ENCODE results near the gene DCAF12.

DCAF12 gene

DNA sequence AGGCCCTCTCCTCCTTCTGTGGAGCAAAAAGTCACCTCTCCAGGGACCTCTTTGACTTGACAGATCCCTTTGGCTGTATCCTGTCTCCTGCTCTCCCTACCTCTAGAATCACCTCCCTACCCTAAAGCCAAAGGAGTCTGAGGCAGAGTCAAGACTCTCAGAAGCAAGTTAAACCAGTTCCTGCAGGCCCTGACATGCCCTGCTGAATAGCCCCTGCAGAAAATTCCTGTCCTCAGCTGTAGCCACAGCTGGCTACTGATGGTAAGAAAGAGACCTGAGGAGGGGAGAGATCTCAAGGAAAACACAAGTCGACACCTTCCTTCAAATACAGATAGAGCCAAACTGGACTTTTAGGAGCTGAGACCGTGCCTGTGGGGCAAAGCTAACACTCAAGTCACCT, 54.1 kb downstream of the DCAF12 start:
- no CpG with 5 or more reads among the region's 2 CpGs for WGBS (ENCODE audit: extremely low coverage, insufficient coverage, insufficient read length)
- peak overlapping the region; percentile 84 for H4K12ac ChIP-seq (ENCODE audit: low read depth, low read length)
- H2AFZ ChIP-seq (ENCODE audit: insufficient read depth, low read length, poor library complexity): peak overlapping the region; percentile 48

DNA sequence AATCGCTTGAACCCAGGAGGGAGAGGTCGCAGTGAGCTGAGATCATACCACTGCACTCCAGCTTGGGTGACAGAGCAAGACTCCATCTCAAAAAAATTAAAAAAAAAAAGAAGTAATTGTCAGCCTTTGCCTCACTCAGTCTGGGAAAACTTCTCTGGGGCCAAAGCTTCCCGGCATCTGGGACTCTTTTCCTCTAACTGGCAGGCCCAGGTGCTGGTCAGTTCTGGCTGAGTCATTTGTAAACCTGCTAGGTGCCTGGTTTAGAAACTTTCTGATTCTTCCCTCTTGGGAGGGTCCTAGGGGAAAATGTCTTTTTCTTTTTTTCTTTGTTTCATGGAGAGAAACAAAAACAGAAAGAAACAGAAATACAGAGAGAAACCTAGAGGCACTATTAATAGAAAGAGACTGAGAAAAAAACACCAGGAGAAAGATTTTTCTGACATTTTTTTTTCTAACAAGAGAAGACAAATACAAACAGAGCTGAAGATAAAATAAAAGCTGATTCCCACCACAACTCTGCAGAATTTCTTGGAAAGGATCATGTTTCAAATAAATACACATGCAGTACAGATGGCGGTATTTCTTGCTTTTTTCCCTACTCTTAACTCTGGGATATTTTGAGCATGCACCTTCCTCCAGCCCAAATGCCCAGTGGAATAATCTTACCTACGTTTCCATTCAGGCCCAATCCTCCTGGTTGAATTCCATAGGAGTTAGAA, 55.7 kb downstream of the DCAF12 start:
- Histone ChIP-seq H3K79me1 (ENCODE audit: low read length) (peaks cover 20% of the 10 kb centered on the region), H3K36me3 (ENCODE audit: control insufficient read depth in 1 of 2, insufficient read depth in 2 of 2, low read length in 2 of 2) (no peaks in the 10 kb centered on the region), H2AFZ (ENCODE audit: insufficient read depth, low read length, poor library complexity) (no peak overlapping the region), H4K12ac (ENCODE audit: low read depth, low read length) (no peak overlapping the region), H3K9me3 (ENCODE audit: insufficient read depth, low read depth, low read length) (no peaks in the 10 kb centered on the region), H2BK5ac (ENCODE audit: low read depth, low read length, poor library complexity) (no peak overlapping the region), H2BK12ac (ENCODE audit: low read length) (no peak overlapping the region), H3K27me3 (ENCODE audit: insufficient read depth, low read length) (no peaks in the 10 kb centered on the region), H3K9ac (ENCODE audit: low read length) (no peak overlapping the region), H4K8ac (ENCODE audit: low read depth, low read length) (no peak overlapping the region), H3K4me3 (ENCODE audit: low read depth, low read length) (no peak overlapping the region), H3K18ac (ENCODE audit: low read length) (no peak overlapping the region), H3K79me2 (ENCODE audit: control insufficient read depth, insufficient read depth, low read length, poor library complexity) (peaks cover 5% of the 10 kb centered on the region), H3K4me1 (ENCODE audit: control insufficient read depth in 1 of 2, insufficient read depth in 2 of 2, low read length in 2 of 2) (peaks cover 16 to 21% of the 10 kb centered on the region in 2 experiments), H2BK120ac (ENCODE audit: insufficient read depth, low read length, poor library complexity) (no peak overlapping the region), H3K23ac (ENCODE audit: low read length) (no peak overlapping the region), H4K91ac (ENCODE audit: low read depth, low read length) (no peak overlapping the region), H3K4ac (ENCODE audit: low read depth, low read length) (no peak overlapping the region), H3K14ac (ENCODE audit: low read length) (no peak overlapping the region), H2AK5ac (ENCODE audit: low read length) (no peak overlapping the region), H3K27ac (ENCODE audit: low read depth, low read length) (peak overlapping the region; percentile 98), H3K4me2 (ENCODE audit: low read length) (no peak overlapping the region)
- peak in 1 of 2 donors; percentile 25 for DNase-seq
- no CpG with 5 or more reads among the region's 5 CpGs for WGBS (ENCODE audit: extremely low coverage, insufficient coverage, insufficient read length)

More for the DNA sequence above, 54.1 kb downstream of the DCAF12 start:
- peak overlapping the region; percentile 98 for H3K27ac ChIP-seq (ENCODE audit: low read depth, low read length)
- peak overlapping the region; percentile 95 for H3K18ac ChIP-seq (ENCODE audit: low read length)
- H2BK120ac ChIP-seq (ENCODE audit: insufficient read depth, low read length, poor library complexity): peak overlapping the region; percentile 98
- H3K4me3 ChIP-seq (ENCODE audit: low read depth, low read length): no peak overlapping the region
- DNase-seq: peak; percentile 93 to 95
- peak overlapping the region; percentile 53 for H3K4ac ChIP-seq (ENCODE audit: low read depth, low read length)
- H2BK12ac ChIP-seq (ENCODE audit: low read length): peak overlapping the region; percentile 89
- no peak overlapping the region for H3K9ac ChIP-seq (ENCODE audit: low read length)
- peaks cover 5% of the 10 kb centered on the region for H3K79me2 ChIP-seq (ENCODE audit: control insufficient read depth, insufficient read depth, low read length, poor library complexity)
- H4K91ac ChIP-seq (ENCODE audit: low read depth, low read length): peak overlapping the region; percentile 99
- peaks cover 20% of the 10 kb centered on the region for H3K79me1 ChIP-seq (ENCODE audit: low read length)
- H3K4me2 ChIP-seq (ENCODE audit: low read length): peak overlapping the region; percentile 38
- peak overlapping the region; percentile 84 for H2BK5ac ChIP-seq (ENCODE audit: low read depth, low read length, poor library complexity)
- no peak overlapping the region for H3K23ac ChIP-seq (ENCODE audit: low read length)
- no peaks in the 10 kb centered on the region for H3K9me3 ChIP-seq (ENCODE audit: insufficient read depth, low read depth, low read length)
- peak overlapping the region; percentile 88 for H4K8ac ChIP-seq (ENCODE audit: low read depth, low read length)
- no peaks in the 10 kb centered on the region for H3K27me3 ChIP-seq (ENCODE audit: insufficient read depth, low read length)
- H3K14ac ChIP-seq (ENCODE audit: low read length): peak overlapping the region; percentile 93
- H3K36me3 ChIP-seq (ENCODE audit: control insufficient read depth in 1 of 2, insufficient read depth in 2 of 2, low read length in 2 of 2): no peaks in the 10 kb centered on the region
- H2AK5ac ChIP-seq (ENCODE audit: low read length): peak overlapping the region; percentile 92
- H3K4me1 ChIP-seq (ENCODE audit: control insufficient read depth in 1 of 2, insufficient read depth in 2 of 2, low read length in 2 of 2): peaks cover 16 to 21% of the 10 kb centered on the region in 2 experiments

DNA sequence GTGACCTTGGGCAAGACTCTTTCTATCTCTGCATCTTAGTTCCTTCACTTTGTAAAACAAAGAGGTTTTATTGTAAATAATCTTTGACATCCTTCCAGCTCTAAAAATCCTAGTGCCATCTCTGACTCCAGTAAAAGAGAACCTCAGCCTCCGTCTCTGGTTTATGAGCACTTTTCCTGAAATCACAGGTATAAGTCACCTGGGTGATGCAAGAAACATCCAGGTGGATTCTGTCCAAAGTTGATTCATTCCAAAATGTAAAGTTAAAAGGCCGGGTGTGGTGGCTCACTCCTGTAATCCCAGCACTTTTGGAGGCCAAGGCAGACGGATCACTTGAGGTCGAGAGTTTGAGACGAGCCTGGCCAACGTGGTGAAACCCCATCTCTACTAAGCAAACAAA, 56.7 kb downstream of the DCAF12 start:
- H3K9me3 ChIP-seq (ENCODE audit: insufficient read depth, low read depth, low read length): no peaks in the 10 kb centered on the region
- WGBS (ENCODE audit: extremely low coverage, insufficient coverage, insufficient read length): no CpG with 5 or more reads among the region's 6 CpGs
- no peak overlapping the region for H3K4ac ChIP-seq (ENCODE audit: low read depth, low read length)
- H3K4me1 ChIP-seq (ENCODE audit: control insufficient read depth in 1 of 2, insufficient read depth in 2 of 2, low read length in 2 of 2): peaks cover 16 to 21% of the 10 kb centered on the region in 2 experiments
- no peak overlapping the region for H3K18ac ChIP-seq (ENCODE audit: low read length)
- no peaks in the 10 kb centered on the region for H3K27me3 ChIP-seq (ENCODE audit: insufficient read depth, low read length)
- no peak overlapping the region for H2AK5ac ChIP-seq (ENCODE audit: low read length)
- H3K79me1 ChIP-seq (ENCODE audit: low read length): peaks cover 20% of the 10 kb centered on the region
- H4K91ac ChIP-seq (ENCODE audit: low read depth, low read length): no peak overlapping the region
- no peak overlapping the region for H2AFZ ChIP-seq (ENCODE audit: insufficient read depth, low read length, poor library complexity)
- H3K23ac ChIP-seq (ENCODE audit: low read length): no peak overlapping the region
- no peak overlapping the region for H3K4me2 ChIP-seq (ENCODE audit: low read length)
- peaks cover 5% of the 10 kb centered on the region for H3K79me2 ChIP-seq (ENCODE audit: control insufficient read depth, insufficient read depth, low read length, poor library complexity)
- H3K4me3 ChIP-seq (ENCODE audit: low read depth, low read length): no peak overlapping the region
- no peak overlapping the region for H3K9ac ChIP-seq (ENCODE audit: low read length)
- no peak overlapping the region for H4K12ac ChIP-seq (ENCODE audit: low read depth, low read length)
- no peak overlapping the region for H4K8ac ChIP-seq (ENCODE audit: low read depth, low read length)
- H2BK12ac ChIP-seq (ENCODE audit: low read length): no peak overlapping the region
- no peak for DNase-seq
- no peak overlapping the region for H3K27ac ChIP-seq (ENCODE audit: low read depth, low read length)
- H3K36me3 ChIP-seq (ENCODE audit: control insufficient read depth in 1 of 2, insufficient read depth in 2 of 2, low read length in 2 of 2): no peaks in the 10 kb centered on the region
- H2BK120ac ChIP-seq (ENCODE audit: insufficient read depth, low read length, poor library complexity): no peak overlapping the region
- no peak overlapping the region for H2BK5ac ChIP-seq (ENCODE audit: low read depth, low read length, poor library complexity)
- no peak overlapping the region for H3K14ac ChIP-seq (ENCODE audit: low read length)

- H3K36me3 ChIP-seq (ENCODE audit: control insufficient read depth in 1 of 2, insufficient read depth in 2 of 2, low read length in 2 of 2): no peaks in the 10 kb centered on the region
- no peak overlapping the region for H3K27ac ChIP-seq (ENCODE audit: low read depth, low read length)
- H4K91ac ChIP-seq (ENCODE audit: low read depth, low read length): no peak overlapping the region
- no peaks in the 10 kb centered on the region for H3K4me1 ChIP-seq (ENCODE audit: control insufficient read depth in 1 of 2, insufficient read depth in 2 of 2, low read length in 2 of 2)
- no peak overlapping the region for H3K14ac ChIP-seq (ENCODE audit: low read length)
- WGBS (ENCODE audit: extremely low coverage, insufficient coverage, insufficient read length): no CpG with 5 or more reads among the region's 3 CpGs
- H2BK12ac ChIP-seq (ENCODE audit: low read length): no peak overlapping the region
- no peaks in the 10 kb centered on the region for H3K9me3 ChIP-seq (ENCODE audit: insufficient read depth, low read depth, low read length)
- no peak overlapping the region for H4K12ac ChIP-seq (ENCODE audit: low read depth, low read length)
- H2AK5ac ChIP-seq (ENCODE audit: low read length): no peak overlapping the region
- no peaks in the 10 kb centered on the region for H3K27me3 ChIP-seq (ENCODE audit: insufficient read depth, low read length)
- H2BK5ac ChIP-seq (ENCODE audit: low read depth, low read length, poor library complexity): no peak overlapping the region
- no peak for DNase-seq
- H3K79me1 ChIP-seq (ENCODE audit: low read length): peaks cover 1% of the 10 kb centered on the region
- no peak overlapping the region for H2AFZ ChIP-seq (ENCODE audit: insufficient read depth, low read length, poor library complexity)
- no peak overlapping the region for H2BK120ac ChIP-seq (ENCODE audit: insufficient read depth, low read length, poor library complexity)
- H3K4me2 ChIP-seq (ENCODE audit: low read length): no peak overlapping the region
- H3K9ac ChIP-seq (ENCODE audit: low read length): no peak overlapping the region
- no peak overlapping the region for H3K4ac ChIP-seq (ENCODE audit: low read depth, low read length)
- no peak overlapping the region for H3K23ac ChIP-seq (ENCODE audit: low read length)
- no peak overlapping the region for H3K4me3 ChIP-seq (ENCODE audit: low read depth, low read length)
- H3K18ac ChIP-seq (ENCODE audit: low read length): no peak overlapping the region
- H3K79me2 ChIP-seq (ENCODE audit: control insufficient read depth, insufficient read depth, low read length, poor library complexity): no peaks in the 10 kb centered on the region
- H4K8ac ChIP-seq (ENCODE audit: low read depth, low read length): no peak overlapping the region
These were observed 61.0 kb downstream of the DCAF12 start for GRCh38 chr9:34065541-34065940.

Measured in trophoblast cell (in vitro differentiated cells and primary cell).